Measurements from ENCODE around the gene KCNH4.
A peak's percentile ranks its signal among the peaks of the same experiment; 100 is the strongest.
"Not testable (repeated sequence)": the region's sequence is repeated elsewhere in the genome, so short reads cannot be mapped to it uniquely, and the experiment has no call there.

Gene KCNH4

GRCh38 chr17:42187833-42188232 is 6.9 kb upstream of the KCNH4 start:
- H3K4me1 ChIP-seq (ENCODE audit: control insufficient read depth in 1 of 2, insufficient read depth in 1 of 2, low read depth in 1 of 2, low read length in 1 of 2) = peaks cover 49 to 52% of the 10 kb centered on the region in 2 experiments
- H3K4me3 ChIP-seq (ENCODE audit: low read depth in 1 of 2, low read length in 1 of 2) = no peak overlapping the region
- no peak for TF ChIP-seq CTCF (IDR thresholded peaks at IDR 0.05)
- no peaks in the 10 kb centered on the region for H3K9me3 ChIP-seq
- H3K27me3 ChIP-seq = peaks cover under 1% of the 10 kb centered on the region
- H3K36me3 ChIP-seq = no peaks in the 10 kb centered on the region
- H3K27ac ChIP-seq = no peak overlapping the region

DNA sequence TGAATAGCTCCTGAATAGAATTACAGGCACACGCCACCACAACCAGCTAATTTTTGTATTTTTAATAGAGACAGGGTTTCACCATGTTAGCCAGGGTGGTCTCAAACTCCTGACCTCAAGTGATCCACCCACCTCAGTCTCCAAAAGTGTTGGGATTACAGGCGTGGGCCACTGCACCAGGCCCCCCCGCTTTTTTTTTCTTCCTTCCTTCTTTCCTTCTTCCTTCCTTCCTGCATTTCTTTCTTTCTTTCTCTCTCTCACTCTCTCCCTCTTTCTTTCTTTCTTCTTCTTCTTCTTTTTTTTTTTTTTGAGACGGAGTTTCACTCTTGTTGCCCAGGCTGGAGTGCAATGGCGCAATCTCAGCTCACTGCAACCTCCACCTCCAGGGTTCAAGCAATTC is 5.2 kb upstream of the KCNH4 start:
- H3K36me3 ChIP-seq; H3K9me3 ChIP-seq; H3K4me3 ChIP-seq (ENCODE audit: low read depth in 1 of 2, low read length in 1 of 2); H3K27ac ChIP-seq: not testable (repeated sequence)
- peaks cover 50 to 56% of the 10 kb centered on the region in 2 experiments for H3K4me1 ChIP-seq (ENCODE audit: control insufficient read depth in 1 of 2, insufficient read depth in 1 of 2, low read depth in 1 of 2, low read length in 1 of 2)
- H3K27me3 ChIP-seq = peaks cover 17% of the 10 kb centered on the region

GRCh38 chr17:42185621-42185930 is 4.6 kb upstream of the KCNH4 start:
- Histone ChIP-seq H3K4me1 (ENCODE audit: control insufficient read depth in 1 of 2, insufficient read depth in 1 of 2, low read depth in 1 of 2, low read length in 1 of 2) (peaks cover 56 to 63% of the 10 kb centered on the region in 2 experiments), H3K4me3 (ENCODE audit: low read depth in 1 of 2, low read length in 1 of 2) (no peak overlapping the region), H3K27ac (no peak overlapping the region), H3K9me3 (no peaks in the 10 kb centered on the region), H3K36me3 (no peaks in the 10 kb centered on the region), H3K27me3 (peaks cover 23% of the 10 kb centered on the region)
- TF ChIP-seq CTCF (IDR thresholded peaks at IDR 0.05) = no peak

GRCh38 chr17:42184713-42185620 is 4.0 kb upstream of the KCNH4 start, which contains the start of gene HCRT:
Gene HCRT, minus strand, starts transcription at chr17:42185452. Its CDS starts 87 bp downstream, at chr17:42185365.
- peaks cover 60 to 68% of the 10 kb centered on the region in 2 experiments for H3K4me1 ChIP-seq (ENCODE audit: control insufficient read depth in 1 of 2, insufficient read depth in 1 of 2, low read depth in 1 of 2, low read length in 1 of 2)

GRCh38 chr17:42183741-42184711 is 3.1 kb upstream of the KCNH4 start:
- peaks cover 53 to 72% of the 10 kb centered on the region in 2 experiments for H3K4me1 ChIP-seq (ENCODE audit: control insufficient read depth in 1 of 2, insufficient read depth in 1 of 2, low read depth in 1 of 2, low read length in 1 of 2)

More at GRCh38 chr17:42184713-42185620, 4.0 kb upstream of the KCNH4 start, which contains the start of gene HCRT:
- H3K27me3 ChIP-seq = peaks cover 29% of the 10 kb centered on the region
- peak within 1 kb of the TSS; percentile 84 for H3K27ac ChIP-seq
- no peak for TF ChIP-seq CTCF (IDR thresholded peaks at IDR 0.05)
- H3K4me3 ChIP-seq (ENCODE audit: low read depth in 1 of 2, low read length in 1 of 2) = peak within 1 kb of the TSS; percentile 81 to 83
- H3K9me3 ChIP-seq = no peaks in the 10 kb centered on the region
- no peaks in the 10 kb centered on the region for H3K36me3 ChIP-seq

More at GRCh38 chr17:42183741-42184711, 3.1 kb upstream of the KCNH4 start:
- H3K36me3 ChIP-seq = no peaks in the 10 kb centered on the region
- TF ChIP-seq CTCF (IDR thresholded peaks at IDR 0.05) = peak; percentile 92
- peaks cover 38% of the 10 kb centered on the region for H3K27me3 ChIP-seq
- peak overlapping the region; percentile 81 to 83 for H3K4me3 ChIP-seq (ENCODE audit: low read depth in 1 of 2, low read length in 1 of 2)
- peak overlapping the region; percentile 84 for H3K27ac ChIP-seq
- no peaks in the 10 kb centered on the region for H3K9me3 ChIP-seq

Data from neutrophil (primary cell).